GM18505 (cell line): ENCODE results near the gene NEFH.
"Not testable (repeated sequence)": the region's sequence is repeated elsewhere in the genome, so short reads cannot be mapped to it uniquely, and the experiment has no call there.

Experiments used
- ATAC-seq: cut with Tn5 transposase; IDR thresholded peaks from one replicate; pipeline ENCODE4 v1.9.1; 2021; ENCODE audit not compliant: unreplicated experiment
- POLR2A ChIP-seq: IDR thresholded peaks from 4 replicates; pipeline ENCODE4 v1.6.1; 2011; ENCODE audit warnings: borderline replicate concordance; ENCODE audit not compliant: insufficient read depth, insufficient read length; ENCODE audit errors: extremely low read depth

Gene NEFH

GRCh38 chr22:29479417-29480261 is at the start of gene NEFH:
TSS of gene NEFH (plus strand) at chr22:29480218. CDS start at chr22:29480263, 45 bp downstream.
- TF ChIP-seq POLR2A: no peak
- no peak for ATAC-seq

- ATAC-seq: no peak
Measured at GRCh38 chr22:29431986-29432385, 48.0 kb upstream of the NEFH start.

GRCh38 chr22:29433856-29434255 is 46.2 kb upstream of the NEFH start:
- no peak for TF ChIP-seq POLR2A
- ATAC-seq: no peak

More at GRCh38 chr22:29431986-29432385, 48.0 kb upstream of the NEFH start:
- no peak for TF ChIP-seq POLR2A

- no peak for ATAC-seq
- no peak for TF ChIP-seq POLR2A
Measured at GRCh38 chr22:29434288-29434687, 45.7 kb upstream of the NEFH start.

GRCh38 chr22:29435236-29436136 is 44.5 kb upstream of the NEFH start:
- ATAC-seq: no peak
- no peak for TF ChIP-seq POLR2A

- not testable (repeated sequence) for ATAC-seq
Measured at GRCh38 chr22:29438283-29438682, 41.7 kb upstream of the NEFH start, which contains the start of gene RFPL1. TSS of gene RFPL1 (plus strand) at chr22:29438583.

GRCh38 chr22:29442976-29443375 is 37.0 kb upstream of the NEFH start:
- ATAC-seq: no peak
- no peak for TF ChIP-seq POLR2A

GRCh38 chr22:29443452-29443851 is 36.6 kb upstream of the NEFH start:
- ATAC-seq: no peak
- no peak for TF ChIP-seq POLR2A

- no peak for TF ChIP-seq POLR2A
- no peak for ATAC-seq
Measured at GRCh38 chr22:29443861-29444792, 35.9 kb upstream of the NEFH start.

- no peak for TF ChIP-seq POLR2A
- no peak for ATAC-seq
Measured at GRCh38 chr22:29445508-29445907, 34.5 kb upstream of the NEFH start.

GRCh38 chr22:29447906-29448305 is 32.1 kb upstream of the NEFH start:
- TF ChIP-seq POLR2A: no peak
- no peak for ATAC-seq

- no peak for ATAC-seq
Measured at GRCh38 chr22:29449296-29449875, 30.6 kb upstream of the NEFH start.

More at GRCh38 chr22:29449296-29449875, 30.6 kb upstream of the NEFH start:
- TF ChIP-seq POLR2A: no peak
